Dendritic cell treated with granulocyte-macrophage colony-stimulating factor and Interleukin-4, amounts not matched to agents 40 ng/mL and 50 ng/mL, for 4 days (primary cell): ENCODE data around the gene C22orf39.
"Not testable (repeated sequence)": the region's sequence is repeated elsewhere in the genome, so short reads cannot be mapped to it uniquely, and the experiment has no call there.

Experiments
- H3K27ac Mint-ChIP-seq: one replicate; pipeline ENCODE4 v1.8.0; 2022; ENCODE audit warnings: mild to moderate bottlenecking, mixed read lengths
- H3K27me3 Mint-ChIP-seq: one replicate; pipeline ENCODE4 v1.8.0; 2022; ENCODE audit warnings: mild to moderate bottlenecking, mixed read lengths
- H3K36me3 Mint-ChIP-seq: one replicate; pipeline ENCODE4 v1.8.0; 2022; ENCODE audit warnings: low read depth, mixed read lengths
- H3K4me1 Mint-ChIP-seq: one replicate; pipeline ENCODE4 v1.8.0; 2022; ENCODE audit warnings: low read depth, mixed read lengths
- H3K4me3 Mint-ChIP-seq: one replicate; pipeline ENCODE4 v1.8.0; 2022; ENCODE audit warnings: mild to moderate bottlenecking, moderate library complexity, mixed read lengths
- H3K9me3 Mint-ChIP-seq: one replicate; pipeline ENCODE4 v1.8.0; 2022; ENCODE audit warnings: mixed read lengths
- intact Hi-C: fragments of 100-400 bp; cut with micrococcal nuclease; formaldehyde crosslinking; loops from one replicate; pipeline ENCODE4 v1.15.0; 2022

C22orf39 gene

DNA sequence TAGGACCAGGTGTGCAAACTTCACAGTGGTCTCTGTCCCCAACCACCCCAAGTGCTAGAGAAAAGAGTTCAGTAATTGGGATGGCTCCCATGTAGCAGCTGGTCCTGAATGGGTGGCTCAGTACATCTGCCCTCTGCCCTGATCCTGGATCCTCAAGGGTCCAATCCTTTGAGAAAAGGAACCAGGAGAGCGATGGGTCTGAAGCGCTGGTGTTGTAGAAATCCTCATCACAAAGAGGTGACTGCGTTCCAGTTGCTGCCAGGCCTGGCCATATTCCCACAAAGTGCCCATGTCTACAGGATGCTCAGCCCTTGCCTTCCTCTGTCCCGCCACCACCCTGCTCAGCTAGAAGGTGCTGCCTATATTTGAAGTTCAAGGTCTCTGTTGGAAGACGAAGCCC, 6.2 kb upstream of the C22orf39 start:
- Mint-ChIP-seq H3K27me3 (no peaks in the 10 kb centered on the region), H3K27ac (no peak overlapping the region), H3K36me3 (peaks cover 77% of the 10 kb centered on the region), H3K9me3 (no peaks in the 10 kb centered on the region), H3K4me3 (no peak overlapping the region), H3K4me1 (peaks cover under 1% of the 10 kb centered on the region)
- intact Hi-C loops, result no loop called here

DNA sequence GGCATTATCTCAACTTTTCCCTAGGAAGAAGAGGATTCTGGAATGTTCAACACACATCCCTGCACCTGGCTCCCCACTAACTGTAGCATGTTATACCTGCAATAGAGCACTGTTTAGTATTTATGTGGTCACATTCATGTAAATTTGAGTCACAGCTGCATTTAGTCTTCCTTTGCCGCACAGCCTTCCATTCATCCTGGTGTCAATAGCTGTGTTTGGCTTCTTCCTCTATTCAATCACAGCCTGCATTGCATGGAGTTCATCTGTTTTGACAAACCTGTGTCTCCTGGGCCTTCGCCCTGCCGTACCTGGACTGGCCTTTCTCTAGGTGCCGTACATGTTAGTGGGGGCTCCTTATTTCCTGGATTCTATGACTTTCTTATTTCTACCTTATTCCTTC, 4.1 kb upstream of the C22orf39 start:
- Mint-ChIP-seq H3K36me3 (peaks cover 62% of the 10 kb centered on the region), H3K27ac (no peak overlapping the region)

DNA sequence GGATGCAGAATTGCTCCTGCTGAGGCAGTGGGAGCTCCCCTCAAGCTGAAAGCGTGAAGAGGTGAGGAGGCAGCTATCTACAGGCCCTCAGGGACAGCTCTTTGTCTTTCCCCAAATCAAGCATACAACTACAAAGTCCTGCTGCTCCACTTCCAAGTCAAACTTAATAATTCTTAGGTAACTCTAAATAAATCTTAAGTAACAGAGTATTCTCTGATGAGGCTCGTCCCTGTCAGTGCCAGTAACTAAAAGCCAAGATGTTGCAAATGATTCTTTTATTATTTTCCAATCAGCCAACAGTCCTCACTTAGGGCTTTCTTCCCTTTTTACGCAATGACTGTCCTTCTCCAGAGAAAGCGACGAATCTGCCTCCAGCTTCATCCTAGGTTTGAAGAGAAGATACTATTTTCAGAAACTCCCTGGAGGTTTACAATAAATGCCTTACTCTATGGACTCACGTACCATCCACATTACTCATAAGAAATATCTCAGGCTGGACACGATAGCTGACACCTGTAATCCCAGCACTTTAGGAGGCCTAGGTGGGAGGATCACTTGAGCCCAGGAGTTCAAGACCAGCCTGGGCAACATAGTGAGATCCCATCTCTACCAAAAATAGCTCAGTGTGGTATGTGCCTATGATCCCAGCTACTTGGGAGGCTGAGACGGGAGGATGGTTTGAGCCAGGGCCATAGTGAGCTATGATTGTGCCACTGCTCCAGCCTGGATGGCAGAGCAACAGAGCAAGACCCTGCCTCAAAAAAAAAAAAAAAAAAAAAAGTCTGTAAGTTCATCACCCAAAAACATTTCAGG, 3.1 kb upstream of the C22orf39 start:
- Mint-ChIP-seq H3K27me3 (no peaks in the 10 kb centered on the region), H3K27ac (no peak overlapping the region), H3K9me3 (no peaks in the 10 kb centered on the region), H3K36me3 (peaks cover 52% of the 10 kb centered on the region), H3K4me3 (no peak overlapping the region), H3K4me1 (peaks cover 22% of the 10 kb centered on the region)
- intact Hi-C loops, result no loop called here

More for the DNA sequence above, 4.1 kb upstream of the C22orf39 start:
- intact Hi-C loops, result no loop called here
- Mint-ChIP-seq H3K27me3 (no peaks in the 10 kb centered on the region), H3K4me3 (no peak overlapping the region), H3K9me3 (no peaks in the 10 kb centered on the region), H3K4me1 (peaks cover 15% of the 10 kb centered on the region)

DNA sequence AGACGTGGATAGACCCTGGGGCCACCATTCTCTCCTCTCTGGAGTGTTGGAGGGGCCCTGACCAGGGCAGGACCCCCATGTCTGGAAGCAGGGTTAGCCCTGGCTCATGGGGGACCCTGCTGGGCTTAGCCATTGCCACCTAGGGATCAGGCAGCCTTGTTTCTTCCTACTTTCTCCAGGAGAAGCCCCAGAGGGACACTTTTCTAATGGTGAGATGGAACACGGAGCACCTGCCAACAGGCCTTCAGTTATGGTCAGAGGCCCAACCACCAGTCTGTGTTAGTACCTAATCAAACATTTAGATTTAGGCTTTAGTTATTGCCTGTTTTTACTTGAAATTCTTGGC, 1.9 kb upstream of the C22orf39 start:
- Mint-ChIP-seq H3K4me3 (no peak overlapping the region), H3K4me1 (peaks cover 30% of the 10 kb centered on the region), H3K9me3 (no peaks in the 10 kb centered on the region), H3K36me3 (peaks cover 46% of the 10 kb centered on the region), H3K27me3 (no peaks in the 10 kb centered on the region), H3K27ac (no peak overlapping the region)
- intact Hi-C loops, result no loop called here

DNA sequence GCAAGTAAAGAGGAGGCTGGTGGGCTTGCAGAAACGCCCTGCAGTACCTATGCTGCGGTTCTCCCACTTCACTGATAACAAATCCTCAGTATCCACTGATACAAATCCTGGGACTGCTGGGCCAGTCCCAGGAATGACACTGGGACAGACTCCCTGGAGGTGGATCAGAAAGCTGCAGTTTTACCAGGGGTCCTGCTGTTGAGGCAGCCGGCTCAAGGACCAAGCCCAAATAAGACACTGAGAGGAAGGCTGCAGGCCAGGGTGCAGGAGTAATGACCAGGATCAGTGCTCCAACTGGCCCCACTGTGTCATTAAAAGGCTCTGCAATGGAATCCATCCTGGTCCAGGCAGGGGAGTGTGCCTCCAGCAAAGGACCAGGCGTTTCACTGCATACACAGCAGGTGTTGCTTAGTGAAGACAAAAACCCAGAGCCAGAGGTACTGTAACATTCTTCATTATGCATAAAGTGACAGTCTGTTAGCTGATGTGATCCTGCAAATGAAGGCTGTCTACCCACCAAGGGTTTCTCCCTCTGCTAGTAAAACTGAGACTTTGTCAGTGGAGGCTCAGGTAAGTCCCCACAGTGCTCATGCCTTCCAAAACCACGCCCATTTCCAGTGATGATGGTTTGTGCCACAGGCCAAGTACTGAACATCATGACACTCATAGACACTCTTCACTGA, 1.4 kb upstream of the C22orf39 start:
- H3K4me3 Mint-ChIP-seq, result no peak overlapping the region
- no peak overlapping the region for H3K27ac Mint-ChIP-seq
- intact Hi-C loops, result no loop called here
- H3K9me3 Mint-ChIP-seq, result no peaks in the 10 kb centered on the region
- H3K36me3 Mint-ChIP-seq, result peaks cover 46% of the 10 kb centered on the region
- peaks cover 35% of the 10 kb centered on the region for H3K4me1 Mint-ChIP-seq
- no peaks in the 10 kb centered on the region for H3K27me3 Mint-ChIP-seq

DNA sequence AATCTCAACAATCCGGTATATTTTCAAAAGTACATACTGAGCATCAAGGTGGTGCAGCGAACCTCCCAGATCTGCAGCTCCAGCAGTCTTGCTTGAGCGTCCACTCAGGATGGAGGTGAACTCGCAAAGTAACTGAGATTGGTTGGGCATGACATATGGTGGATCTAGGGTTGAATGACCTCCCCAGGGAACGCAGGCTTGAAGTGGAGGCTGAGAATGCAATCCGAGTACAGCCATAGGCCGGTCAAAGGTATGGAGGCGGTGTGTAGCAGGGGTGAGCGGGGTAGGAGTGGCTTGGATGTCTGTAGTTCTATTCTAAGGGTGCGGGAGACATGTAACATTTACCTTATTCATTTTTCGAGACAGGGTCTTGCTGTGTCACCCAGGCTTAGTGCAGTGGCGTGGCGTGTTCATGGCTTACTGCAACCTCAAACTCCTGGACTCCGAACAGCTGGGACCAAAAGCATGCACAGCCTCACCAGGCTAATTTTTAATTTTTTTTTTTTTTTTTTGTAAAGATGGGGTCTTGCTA, 631 bp upstream of the C22orf39 start:
- H3K4me1 Mint-ChIP-seq, result peaks cover 41% of the 10 kb centered on the region
- H3K27me3 Mint-ChIP-seq, result no peaks in the 10 kb centered on the region
- H3K4me3 Mint-ChIP-seq, result peak overlapping the region; percentile 96
- H3K9me3 Mint-ChIP-seq, result no peaks in the 10 kb centered on the region
- intact Hi-C loops, result no loop called here
- peak overlapping the region; percentile 82 for H3K27ac Mint-ChIP-seq
- peaks cover 46% of the 10 kb centered on the region for H3K36me3 Mint-ChIP-seq

DNA sequence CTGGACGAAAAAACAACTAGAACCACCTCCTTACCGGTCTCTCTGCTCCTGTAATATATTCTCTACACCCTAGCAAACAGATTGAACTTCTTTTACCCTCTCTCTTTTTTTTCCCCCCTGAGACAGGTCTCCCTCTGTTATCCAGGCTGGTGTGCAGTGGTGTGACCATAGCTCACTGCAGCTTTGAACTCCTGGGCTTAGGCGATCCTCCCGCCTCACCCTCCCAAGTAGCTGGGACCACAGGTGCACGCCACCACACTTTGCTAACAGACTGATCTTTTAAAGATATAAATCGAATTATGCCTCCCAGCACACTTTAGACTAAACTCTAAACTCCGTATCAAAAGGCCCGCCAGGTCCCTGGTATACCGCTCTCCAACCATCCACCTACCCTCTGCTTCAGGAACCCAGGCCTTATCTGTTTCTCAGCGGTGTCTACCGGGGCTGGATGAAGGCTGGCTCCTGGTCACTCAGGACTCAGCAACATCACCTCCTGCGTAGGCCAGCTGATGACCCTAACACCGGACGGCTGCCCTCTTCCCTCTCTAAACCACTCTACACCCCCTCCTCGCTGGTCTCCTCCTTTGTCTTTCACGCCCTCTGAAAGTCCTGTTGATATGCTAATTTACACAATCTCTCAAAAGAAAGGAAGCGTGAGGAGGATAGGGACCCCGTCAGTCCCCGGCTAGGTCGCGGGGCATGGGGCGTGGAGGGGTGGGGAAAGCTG, 745 bp downstream of the C22orf39 start:
- H3K27ac Mint-ChIP-seq, result peak overlapping the region; percentile 82
- H3K4me1 Mint-ChIP-seq, result peaks cover 41% of the 10 kb centered on the region
- H3K36me3 Mint-ChIP-seq, result peaks cover 45% of the 10 kb centered on the region
- H3K27me3 Mint-ChIP-seq, result no peaks in the 10 kb centered on the region
- intact Hi-C loops, result loop anchor here (1.0 to 2.0 kb wide), 2 partner anchors 14 to 33 kb away; partner anchors contain the start of genes CDC45, MRPL40 and UFD1
- peak overlapping the region; percentile 96 for H3K4me3 Mint-ChIP-seq
- no peaks in the 10 kb centered on the region for H3K9me3 Mint-ChIP-seq

DNA sequence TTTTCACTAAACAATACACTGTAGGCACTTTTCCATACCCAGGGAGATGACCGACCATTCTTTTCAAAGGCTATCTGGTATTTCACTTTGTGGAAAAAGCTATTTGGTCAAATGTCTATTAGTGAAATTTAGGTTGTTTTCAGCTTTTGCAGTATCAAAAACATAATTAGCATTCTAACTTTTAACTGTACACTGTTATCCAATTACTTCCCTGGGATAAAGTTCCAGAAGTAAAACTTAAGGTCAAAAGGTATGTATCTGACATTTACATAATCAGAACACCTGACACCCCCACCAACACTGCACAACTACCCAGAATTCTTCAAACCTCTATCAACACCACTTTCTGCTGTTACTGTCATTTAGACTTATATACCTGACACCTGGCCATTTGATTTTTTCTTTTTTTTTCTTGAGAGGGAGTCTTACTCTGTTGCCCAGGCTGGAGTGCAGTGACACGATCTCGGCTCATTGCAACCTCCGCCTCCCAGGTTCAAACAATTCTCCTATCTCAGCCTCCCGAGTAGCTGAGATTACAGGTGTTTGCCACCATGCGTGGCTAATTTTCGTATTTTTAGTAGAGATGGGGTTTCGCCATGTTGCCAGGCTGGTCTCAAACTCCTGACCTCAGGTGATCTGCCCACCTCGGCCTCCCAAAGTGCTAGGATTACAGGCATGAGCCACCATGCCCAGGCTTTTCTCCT, 2.1 kb downstream of the C22orf39 start:
- peaks cover 41% of the 10 kb centered on the region for H3K4me1 Mint-ChIP-seq
- intact Hi-C loops, H3K9me3 Mint-ChIP-seq, H3K4me3 Mint-ChIP-seq, H3K27me3 Mint-ChIP-seq, H3K27ac Mint-ChIP-seq: not testable (repeated sequence)
- peaks cover 47% of the 10 kb centered on the region for H3K36me3 Mint-ChIP-seq

DNA sequence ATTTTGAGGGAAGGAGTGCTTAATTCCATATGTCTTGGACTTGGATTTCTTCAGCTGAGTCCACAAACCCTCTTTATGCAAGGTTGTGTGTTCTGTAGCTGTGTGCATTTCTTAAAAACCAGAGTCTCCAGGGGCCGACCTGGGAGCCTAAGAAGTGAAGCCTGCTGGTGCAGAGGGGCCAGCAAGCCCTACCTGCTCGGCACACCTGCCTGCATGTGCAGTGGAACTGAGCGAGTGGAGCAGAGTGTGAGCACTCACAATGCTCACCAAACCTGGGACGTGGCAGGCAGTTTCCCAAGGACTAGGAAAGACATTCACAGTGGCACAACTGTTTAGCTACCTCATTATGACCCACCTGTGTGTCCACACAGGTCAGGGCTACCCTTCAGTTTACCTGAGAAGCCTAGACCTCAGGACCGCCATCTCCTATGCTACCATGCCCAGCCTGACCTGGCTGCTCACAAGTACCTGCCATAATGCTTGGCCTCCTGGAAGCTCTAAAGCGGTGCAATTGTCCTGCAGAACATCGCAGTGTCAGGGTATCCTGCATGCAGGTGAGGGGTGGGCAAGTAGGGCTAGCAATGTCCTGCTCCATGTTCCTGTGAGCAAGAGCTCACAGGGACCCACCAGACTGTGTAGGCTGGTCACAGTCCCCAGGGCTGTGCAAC, 3.8 kb downstream of the C22orf39 start:
- no peak overlapping the region for H3K4me3 Mint-ChIP-seq
- intact Hi-C loops, result no loop called here
- peaks cover 46% of the 10 kb centered on the region for H3K4me1 Mint-ChIP-seq
- H3K27ac Mint-ChIP-seq, result no peak overlapping the region
- H3K9me3 Mint-ChIP-seq, result no peaks in the 10 kb centered on the region
- H3K36me3 Mint-ChIP-seq, result peaks cover 52% of the 10 kb centered on the region
- H3K27me3 Mint-ChIP-seq, result no peaks in the 10 kb centered on the region

DNA sequence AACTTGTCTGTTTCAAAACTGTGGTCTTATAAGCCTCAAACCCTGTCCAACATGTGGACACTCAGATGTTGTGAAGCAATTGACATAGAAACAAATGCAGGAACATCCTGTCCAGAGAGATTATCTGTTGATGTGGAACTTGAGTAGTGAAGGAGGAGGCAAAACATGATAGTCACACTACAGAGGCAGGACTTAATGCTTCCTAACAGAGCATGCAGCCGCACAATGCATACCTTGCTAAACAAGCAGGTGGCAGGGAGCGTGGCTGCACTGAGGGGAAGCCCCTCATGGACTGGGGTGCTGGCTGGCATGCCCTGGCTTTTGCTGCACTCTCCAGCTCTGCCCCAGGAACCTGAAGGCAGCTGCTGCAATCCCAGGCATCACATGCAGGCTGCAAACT, 5.3 kb downstream of the C22orf39 start:
- no peaks in the 10 kb centered on the region for H3K9me3 Mint-ChIP-seq
- intact Hi-C loops, result no loop called here
- H3K4me3 Mint-ChIP-seq, result no peak overlapping the region
- no peaks in the 10 kb centered on the region for H3K27me3 Mint-ChIP-seq
- H3K27ac Mint-ChIP-seq, result no peak overlapping the region
- H3K36me3 Mint-ChIP-seq, result peaks cover 62% of the 10 kb centered on the region
- peaks cover 50% of the 10 kb centered on the region for H3K4me1 Mint-ChIP-seq

DNA sequence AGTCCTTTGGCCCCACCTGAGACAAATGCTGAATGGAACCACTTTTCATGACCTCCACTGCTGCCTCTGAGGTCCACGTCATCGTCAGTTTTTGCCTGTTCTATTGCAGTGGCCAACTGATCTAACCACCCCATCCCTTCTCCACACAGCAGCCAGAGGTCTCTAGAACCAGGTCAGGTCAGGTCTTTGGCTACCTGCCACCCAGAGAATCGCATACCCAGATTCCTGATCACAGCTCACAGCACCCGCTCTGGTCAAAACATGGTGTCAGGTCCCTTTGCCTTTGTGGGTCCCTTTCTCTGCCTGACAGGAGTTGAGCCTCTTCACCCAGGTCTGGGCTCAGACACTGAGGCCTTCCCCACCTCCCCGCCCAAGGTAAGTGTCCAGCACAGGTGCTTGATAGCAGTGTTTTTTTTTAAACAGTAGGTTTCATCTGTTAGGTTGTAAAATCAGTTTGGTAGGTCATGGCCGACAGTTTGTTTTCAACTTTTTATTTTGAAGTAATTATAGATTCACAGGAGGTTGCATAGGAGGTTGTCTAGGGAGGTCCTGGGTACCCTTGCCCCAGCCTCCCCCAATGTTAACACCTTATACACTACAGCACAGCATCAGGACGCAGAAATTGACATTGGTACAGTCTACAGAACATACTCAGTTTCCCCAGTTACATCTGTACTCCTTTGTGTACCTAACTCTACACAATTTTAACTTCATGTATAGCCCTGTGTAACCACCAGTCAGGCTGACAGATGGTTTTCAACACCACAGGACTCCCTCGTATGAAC, 6.9 kb downstream of the C22orf39 start:
- no peaks in the 10 kb centered on the region for H3K27me3 Mint-ChIP-seq
- no peak overlapping the region for H3K27ac Mint-ChIP-seq
- H3K36me3 Mint-ChIP-seq, result peaks cover 72% of the 10 kb centered on the region
- H3K9me3 Mint-ChIP-seq, result no peaks in the 10 kb centered on the region
- peaks cover 45% of the 10 kb centered on the region for H3K4me1 Mint-ChIP-seq
- intact Hi-C loops, result no loop called here
- no peak overlapping the region for H3K4me3 Mint-ChIP-seq

DNA sequence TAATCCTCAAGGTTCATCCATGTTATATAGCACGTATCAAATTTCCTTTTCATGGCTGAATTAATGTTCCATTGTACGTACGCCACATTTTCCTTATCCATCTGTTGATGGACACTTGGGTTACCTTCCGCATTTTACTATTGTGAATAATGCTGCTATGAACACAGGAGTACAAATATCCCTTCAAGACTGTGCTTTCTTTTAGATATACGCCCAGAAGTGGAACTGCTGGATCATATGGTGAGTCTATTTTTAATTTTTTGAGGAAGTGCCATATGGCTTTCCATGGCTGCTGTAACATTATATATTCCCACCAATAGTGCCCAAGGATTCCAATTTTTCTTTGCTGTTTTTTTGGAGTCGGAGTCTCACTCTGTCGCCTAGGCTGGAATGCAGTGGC, 9.2 kb downstream of the C22orf39 start:
- H3K9me3 Mint-ChIP-seq, result no peaks in the 10 kb centered on the region
- no peaks in the 10 kb centered on the region for H3K27me3 Mint-ChIP-seq
- peak overlapping the region; percentile 47 for H3K27ac Mint-ChIP-seq
- peak overlapping the region; percentile 7 for H3K4me3 Mint-ChIP-seq
- intact Hi-C loops, result loop anchor here (10.0 kb wide), 1 partner anchor 143 kb away; the partner anchor contains the start of gene CLTCL1
- H3K4me1 Mint-ChIP-seq, result peaks cover 37% of the 10 kb centered on the region
- H3K36me3 Mint-ChIP-seq, result peaks cover 75% of the 10 kb centered on the region
